K562 (cell line): ENCODE results near the gene STOX2. TPM values are rescaled to one million over a fixed set of nuclear protein-coding genes. Genes with fewer than 3 reads are reported as not detected.

Source experiments
- ATAC-seq: fragments of 200-7000 bp; cut with Tn5 transposase; 3 replicates; pipeline ENCODE4 v1.9.1; 2020; ENCODE audit warnings: moderate library complexity
- BruUV-seq: library from RNA; stranded (reverse); fragments of 400-500 nt; replicated peaks from 2 replicates; lab custom pipeline; 2021; lab: Mats Ljungman, UMichigan
- CTCF ChIA-PET: fragments of 300-600 bp; formaldehyde crosslinking; extraction: SDS; loops from one replicate; lab custom pipeline; 2021; ENCODE audit warnings: low intra/inter-chr PET ratio; lab: Yijun Ruan, JAX
- POLR2A ChIA-PET: fragments of 300-600, 350-650 bp; sonication (Branson Sonifier 250); formaldehyde crosslinking; extraction: SDS; loops from one replicate; lab custom pipeline; 2021; ENCODE audit warnings: antibody characterized with exemption, inconsistent platforms; lab: Yijun Ruan, JAX
- DNase-seq, 4 experiments: peaks; one replicate each; pipeline versions ENCODE4 v3.0.0 to v3.0.0-alpha.2; 2011 to 2018; ENCODE audit warnings: low spot score in 3 of 4, mixed read lengths in 3 of 4; ENCODE audit errors: extremely low read depth in 1 of 4
- FAIRE-seq: peaks from 2 replicates; lab custom pipeline; 2011; peaks lifted over from hg19 to GRCh38; lab: Jason Lieb, UNC
- H2AFZ ChIP-seq: 2 replicates; pipeline ENCODE4 v1.6.0; 2011; ENCODE audit warnings: low read depth, low read length, control low read depth, inconsistent platforms
- H3K27ac ChIP-seq: fragments of 200-600 bp; 3 replicates; pipeline ENCODE4 v1.8.0; 2011; ENCODE audit warnings: low read depth, mild to moderate bottlenecking, control low read depth, inconsistent platforms, low read length, moderate library complexity, mixed read lengths; ENCODE audit errors: extremely low read depth
- H3K27me3 ChIP-seq, 2 experiments: fragments of 300-600 bp in 1 of 2; 2 replicates in 1 of 2; 3 replicates in 1 of 2; pipeline versions ENCODE4 v1.6.0 to v1.8.0; 2011; ENCODE audit warnings: inconsistent platforms in 2 of 2, low read length in 2 of 2, mild to moderate bottlenecking in 1 of 2, mixed read lengths in 1 of 2, moderate library complexity in 1 of 2; ENCODE audit not compliant: control insufficient read depth in 2 of 2, insufficient read depth in 2 of 2
- H3K36me3 ChIP-seq: fragments of 300-600 bp; 3 replicates; pipeline ENCODE4 v1.8.0; 2011; ENCODE audit warnings: mild to moderate bottlenecking, low read length, inconsistent platforms; ENCODE audit not compliant: control insufficient read depth, insufficient read depth
- H3K4me1 ChIP-seq, 2 experiments: fragments of 200-600 bp in 1 of 2; replicated peaks in 1 of 2; 2 replicates in 1 of 2; 3 replicates in 1 of 2; pipeline versions ENCODE4 v1.5.1 to v1.8.0; 2011; ENCODE audit warnings: inconsistent platforms in 2 of 2, low read length in 2 of 2, mild to moderate bottlenecking in 1 of 2, mixed read lengths in 1 of 2, moderate library complexity in 1 of 2; ENCODE audit not compliant: control insufficient read depth in 2 of 2, insufficient read depth in 2 of 2
- H3K4me2 ChIP-seq: 2 replicates; pipeline ENCODE4 v1.6.1; 2011; ENCODE audit warnings: low read length, control low read depth, inconsistent platforms, mixed read lengths; ENCODE audit not compliant: insufficient read depth
- H3K4me3 ChIP-seq: fragments of 200-600 bp; sonication (generic), shearing (Covaris generic); 2 replicates; pipeline ENCODE4 v1.5.1; 2016; ENCODE audit warnings: control low read depth, inconsistent platforms
- H3K79me2 ChIP-seq: fragments of 200-600 bp; 3 replicates; pipeline ENCODE4 v1.8.0; 2011; ENCODE audit warnings: low read length, inconsistent platforms; ENCODE audit not compliant: control insufficient read depth, insufficient read depth
- H3K9ac ChIP-seq, 2 experiments: 2 replicates each; pipeline versions ENCODE4 v1.6.0 to v1.6.1; 2011; ENCODE audit warnings: low read depth in 2 of 2, low read length in 2 of 2, control low read depth in 1 of 2, inconsistent platforms in 1 of 2, mild to moderate bottlenecking in 1 of 2, mixed read lengths in 1 of 2; ENCODE audit not compliant: insufficient read depth in 1 of 2
- H3K9me1 ChIP-seq: one replicate; pipeline ENCODE4 v1.6.0; 2011; ENCODE audit warnings: inconsistent platforms, mild to moderate bottlenecking, low read length, moderate library complexity; ENCODE audit not compliant: control insufficient read depth, insufficient read depth
- H3K9me3 ChIP-seq: replicated peaks from 2 replicates; pipeline ENCODE4 v1.5.1; 2011; ENCODE audit warnings: low read depth, low read length, inconsistent platforms; ENCODE audit not compliant: control insufficient read depth, insufficient read depth
- H4K20me1 ChIP-seq: replicated peaks from 2 replicates; pipeline ENCODE4 v1.6.1; 2011; ENCODE audit warnings: low read length, inconsistent platforms, mixed read lengths; ENCODE audit not compliant: control insufficient read depth, insufficient read depth
- MTA2 ChIP-seq: fragments of 450-650 bp; IDR thresholded peaks from 2 replicates; pipeline ENCODE4 v1.6.1; 2016; ENCODE audit warnings: low read depth
- NR2C2 ChIP-seq, 2 experiments: fragments of 200-800 bp in 1 of 2; sonication (Bioruptor generic) in 1 of 2; sonication (generic) in 1 of 2; formaldehyde crosslinking in 1 of 2; IDR thresholded peaks; 2 replicates each; pipeline versions ENCODE4 v1.6.1 to v1.8.0; 2016 to 2022; ENCODE audit warnings: mild to moderate bottlenecking in 1 of 2, missing compliant biosample characterization in 1 of 2, missing genetic modification characterization in 1 of 2, missing genetic modification reagents in 1 of 2
- ZNF551 ChIP-seq: fragments of 250-450 bp; sonication (Bioruptor Pico); IDR thresholded peaks from 2 replicates; pipeline ENCODE4 v1.5.0; 2021; ENCODE audit warnings: mild to moderate bottlenecking, moderate library complexity
- WGBS: fragments of 100-300 bp; shearing (Covaris generic); methylation state at CpG from one replicate; pipeline ENCODE4 v1.1.6; 2016; ENCODE audit warnings: low coverage, mixed read lengths; ENCODE audit not compliant: insufficient coverage; ENCODE audit errors: missing lambda C conversion rate; 5-methylcytosine and 5-hydroxymethylcytosine counted together
- in situ Hi-C: fragments of 300-500 bp; cut with MboI; formaldehyde crosslinking; loops from 4 replicates; pipeline ENCODE4 v1.15.0; 2018; ENCODE audit warnings: inconsistent platforms, mixed read lengths
- intact Hi-C: fragments of 100-400 bp; cut with micrococcal nuclease; formaldehyde crosslinking; loops from 2 replicates; pipeline ENCODE4 v1.14.2; 2022
- polyA plus RNA-seq, 8 experiments: library from polyadenylated mRNA; depleted of rRNA in 4 of 8; stranded (reverse) in 5 of 8; unstranded in 3 of 8; fragments of >200 nt; fragmentation: Nextera tagmentation in 2 of 8; fragmentation: Illumina TruSeq in 1 of 8; extraction: Ambion mirVana in 2 of 8; extraction: Trizol in 1 of 8; gene quantifications; 2 replicates each; pipeline versions ENCODE4 v1.2.1 to v1.2.3, GENCODE V29; 2011 to 2014; ENCODE audit warnings: inconsistent platforms in 1 of 8, missing spikeins in 1 of 8
- total RNA-seq, 7 experiments: library from RNA; depleted of rRNA in 6 of 7; stranded (reverse); fragments of >200 nt in 6 of 7; fragmentation: Illumina TruSeq in 2 of 7; extraction: Trizol in 2 of 7; gene quantifications; 2 replicates each; pipeline versions ENCODE4 v1.2.1 to v1.2.3, GENCODE V29; 2011 to 2021; ENCODE audit warnings: low replicate concordance in 1 of 7
- TF ChIP-seq, protein P1 (sequence below), 2 experiments: fragments of 450-650 bp; IDR thresholded peaks; 2 replicates each; pipeline ENCODE4 v1.6.1; 2018; ENCODE audit warnings: mild to moderate bottlenecking in 2 of 2, low read depth in 1 of 2; ENCODE audit not compliant: partially characterized antibody in 2 of 2
- TF ChIP-seq, protein P2 (sequence below), 2 experiments: IDR thresholded peaks; 2 replicates each; pipeline ENCODE4 v1.6.1; 2012; ENCODE audit warnings: improper control_type of control experiment in 2 of 2, low read depth in 2 of 2, low read length in 2 of 2, borderline replicate concordance in 1 of 2
- TF ChIP-seq, protein P3 (sequence below): fragments of 450-650 bp; formaldehyde crosslinking; conservative IDR thresholded peaks from 2 replicates; pipeline ENCODE4 v1.4.0; 2022; ENCODE audit warnings: mild to moderate bottlenecking, missing genetic modification characterization

The STOX2 gene
- total and polyA plus RNA-seq, 9 of the 15 experiments (the other 6 are each of a cell fraction or from before 2014, with no cell fraction given): not detected

DNA sequence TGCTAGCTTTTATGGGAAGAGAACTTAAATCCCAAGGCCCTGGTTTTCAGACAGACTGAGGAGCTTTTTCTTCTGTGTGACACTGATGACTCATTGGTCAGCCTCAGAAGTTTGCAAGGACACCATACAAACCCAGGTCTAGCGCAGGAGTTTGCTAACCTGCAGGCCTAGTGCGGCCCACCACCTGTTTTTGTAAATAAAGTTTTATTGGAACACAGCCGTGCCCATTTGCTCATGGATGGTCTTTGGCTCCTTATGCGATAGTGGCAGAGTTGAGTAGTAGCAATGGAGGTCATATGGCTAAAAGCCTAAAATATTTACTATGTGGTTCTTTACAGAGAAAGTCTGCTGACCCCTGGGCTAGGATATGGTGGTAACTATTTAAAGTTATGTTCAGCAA is 98.3 kb downstream of the STOX2 start:
- no peak overlapping the region for H3K9ac ChIP-seq
- no peaks in the 10 kb centered on the region for H3K36me3 ChIP-seq
- no TSS peak for BruUV-seq
- in situ Hi-C loops (no loop called here), intact Hi-C loops (no loop called here)
- H3K4me1 ChIP-seq: no peaks in the 10 kb centered on the region
- H4K20me1 ChIP-seq: no peaks in the 10 kb centered on the region
- no peak for FAIRE-seq
- H3K9me1 ChIP-seq: no peaks in the 10 kb centered on the region
- H3K9me3 ChIP-seq: no peaks in the 10 kb centered on the region; the same call in 1 of the 2 replicates
- ATAC-seq: no peak
- CTCF ChIA-PET: no interaction called here
- peaks cover 18 to 56% of the 10 kb centered on the region in 2 experiments for H3K27me3 ChIP-seq
- no peak overlapping the region for H2AFZ ChIP-seq
- H3K4me2 ChIP-seq: no peak overlapping the region
- WGBS: 0% methylated on average over 4 of the region's 4 CpGs
- no peaks in the 10 kb centered on the region for H3K79me2 ChIP-seq
- no peak overlapping the region for H3K27ac ChIP-seq
- POLR2A ChIA-PET: no interaction called here
- H3K4me3 ChIP-seq: no peak overlapping the region
- no peak for DNase-seq
- TF ChIP-seq NR2C2 (CRISPR knock-in tag; IDR thresholded peaks at IDR 0.05): no peak
- no peak for TF ChIP-seq NR2C2 (tag; IDR thresholded peaks at IDR 0.05)
- TF ChIP-seq, protein P1, sequence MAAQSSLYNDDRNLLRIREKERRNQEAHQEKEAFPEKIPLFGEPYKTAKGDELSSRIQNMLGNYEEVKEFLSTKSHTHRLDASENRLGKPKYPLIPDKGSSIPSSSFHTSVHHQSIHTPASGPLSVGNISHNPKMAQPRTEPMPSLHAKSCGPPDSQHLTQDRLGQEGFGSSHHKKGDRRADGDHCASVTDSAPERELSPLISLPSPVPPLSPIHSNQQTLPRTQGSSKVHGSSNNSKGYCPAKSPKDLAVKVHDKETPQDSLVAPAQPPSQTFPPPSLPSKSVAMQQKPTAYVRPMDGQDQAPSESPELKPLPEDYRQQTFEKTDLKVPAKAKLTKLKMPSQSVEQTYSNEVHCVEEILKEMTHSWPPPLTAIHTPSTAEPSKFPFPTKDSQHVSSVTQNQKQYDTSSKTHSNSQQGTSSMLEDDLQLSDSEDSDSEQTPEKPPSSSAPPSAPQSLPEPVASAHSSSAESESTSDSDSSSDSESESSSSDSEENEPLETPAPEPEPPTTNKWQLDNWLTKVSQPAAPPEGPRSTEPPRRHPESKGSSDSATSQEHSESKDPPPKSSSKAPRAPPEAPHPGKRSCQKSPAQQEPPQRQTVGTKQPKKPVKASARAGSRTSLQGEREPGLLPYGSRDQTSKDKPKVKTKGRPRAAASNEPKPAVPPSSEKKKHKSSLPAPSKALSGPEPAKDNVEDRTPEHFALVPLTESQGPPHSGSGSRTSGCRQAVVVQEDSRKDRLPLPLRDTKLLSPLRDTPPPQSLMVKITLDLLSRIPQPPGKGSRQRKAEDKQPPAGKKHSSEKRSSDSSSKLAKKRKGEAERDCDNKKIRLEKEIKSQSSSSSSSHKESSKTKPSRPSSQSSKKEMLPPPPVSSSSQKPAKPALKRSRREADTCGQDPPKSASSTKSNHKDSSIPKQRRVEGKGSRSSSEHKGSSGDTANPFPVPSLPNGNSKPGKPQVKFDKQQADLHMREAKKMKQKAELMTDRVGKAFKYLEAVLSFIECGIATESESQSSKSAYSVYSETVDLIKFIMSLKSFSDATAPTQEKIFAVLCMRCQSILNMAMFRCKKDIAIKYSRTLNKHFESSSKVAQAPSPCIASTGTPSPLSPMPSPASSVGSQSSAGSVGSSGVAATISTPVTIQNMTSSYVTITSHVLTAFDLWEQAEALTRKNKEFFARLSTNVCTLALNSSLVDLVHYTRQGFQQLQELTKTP (IDR thresholded peaks at IDR 0.05; ENCODE audit: low read depth in 1 of 2, partially characterized antibody in 2 of 2): no peak
- TF ChIP-seq, protein P2, sequence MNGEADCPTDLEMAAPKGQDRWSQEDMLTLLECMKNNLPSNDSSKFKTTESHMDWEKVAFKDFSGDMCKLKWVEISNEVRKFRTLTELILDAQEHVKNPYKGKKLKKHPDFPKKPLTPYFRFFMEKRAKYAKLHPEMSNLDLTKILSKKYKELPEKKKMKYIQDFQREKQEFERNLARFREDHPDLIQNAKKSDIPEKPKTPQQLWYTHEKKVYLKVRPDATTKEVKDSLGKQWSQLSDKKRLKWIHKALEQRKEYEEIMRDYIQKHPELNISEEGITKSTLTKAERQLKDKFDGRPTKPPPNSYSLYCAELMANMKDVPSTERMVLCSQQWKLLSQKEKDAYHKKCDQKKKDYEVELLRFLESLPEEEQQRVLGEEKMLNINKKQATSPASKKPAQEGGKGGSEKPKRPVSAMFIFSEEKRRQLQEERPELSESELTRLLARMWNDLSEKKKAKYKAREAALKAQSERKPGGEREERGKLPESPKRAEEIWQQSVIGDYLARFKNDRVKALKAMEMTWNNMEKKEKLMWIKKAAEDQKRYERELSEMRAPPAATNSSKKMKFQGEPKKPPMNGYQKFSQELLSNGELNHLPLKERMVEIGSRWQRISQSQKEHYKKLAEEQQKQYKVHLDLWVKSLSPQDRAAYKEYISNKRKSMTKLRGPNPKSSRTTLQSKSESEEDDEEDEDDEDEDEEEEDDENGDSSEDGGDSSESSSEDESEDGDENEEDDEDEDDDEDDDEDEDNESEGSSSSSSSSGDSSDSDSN (IDR thresholded peaks at IDR 0.05; ENCODE audit: borderline replicate concordance in 1 of 2, low read depth in 2 of 2, low read length in 2 of 2): no peak
- TF ChIP-seq MTA2: no peak
- no peak for TF ChIP-seq ZNF551 (CRISPR knock-in tag)
- TF ChIP-seq, protein P3, sequence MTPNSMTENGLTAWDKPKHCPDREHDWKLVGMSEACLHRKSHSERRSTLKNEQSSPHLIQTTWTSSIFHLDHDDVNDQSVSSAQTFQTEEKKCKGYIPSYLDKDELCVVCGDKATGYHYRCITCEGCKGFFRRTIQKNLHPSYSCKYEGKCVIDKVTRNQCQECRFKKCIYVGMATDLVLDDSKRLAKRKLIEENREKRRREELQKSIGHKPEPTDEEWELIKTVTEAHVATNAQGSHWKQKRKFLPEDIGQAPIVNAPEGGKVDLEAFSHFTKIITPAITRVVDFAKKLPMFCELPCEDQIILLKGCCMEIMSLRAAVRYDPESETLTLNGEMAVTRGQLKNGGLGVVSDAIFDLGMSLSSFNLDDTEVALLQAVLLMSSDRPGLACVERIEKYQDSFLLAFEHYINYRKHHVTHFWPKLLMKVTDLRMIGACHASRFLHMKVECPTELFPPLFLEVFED (CRISPR knock-in tag): no peak
